Measurements from ENCODE around the gene LMX1B.

The LMX1B gene

GRCh38 chr9:126694206-126695081 lies 80.7 kb downstream of the LMX1B start:
- DNase-seq (ENCODE audit: low read depth): no peak
- no peak for TF ChIP-seq CTCF (IDR thresholded peaks at IDR 0.05; ENCODE audit: control insufficient read depth, insufficient read depth, low read depth, low read length, missing control alignments)
- no peak overlapping the region for H3K4me3 ChIP-seq (ENCODE audit: control insufficient read depth, low read depth, low read length)

- DNase-seq (ENCODE audit: low read depth): no peak
- TF ChIP-seq CTCF (IDR thresholded peaks at IDR 0.05; ENCODE audit: control insufficient read depth, insufficient read depth, low read depth, low read length, missing control alignments): no peak
- no peak overlapping the region for H3K4me3 ChIP-seq (ENCODE audit: control insufficient read depth, low read depth, low read length)
These were observed 81.5 kb downstream of the LMX1B start for GRCh38 chr9:126695186-126695585.

- no peak overlapping the region for H3K4me3 ChIP-seq (ENCODE audit: control insufficient read depth, low read depth, low read length)
- no peak for DNase-seq (ENCODE audit: low read depth)
- no peak for TF ChIP-seq CTCF (IDR thresholded peaks at IDR 0.05; ENCODE audit: control insufficient read depth, insufficient read depth, low read depth, low read length, missing control alignments)
These were observed 82.1 kb downstream of the LMX1B start for GRCh38 chr9:126695701-126696400.

GRCh38 chr9:126696401-126697145 lies 82.8 kb downstream of the LMX1B start:
- TF ChIP-seq CTCF (IDR thresholded peaks at IDR 0.05; ENCODE audit: control insufficient read depth, insufficient read depth, low read depth, low read length, missing control alignments): no peak
- H3K4me3 ChIP-seq (ENCODE audit: control insufficient read depth, low read depth, low read length): no peak overlapping the region
- no peak for DNase-seq (ENCODE audit: low read depth)

GRCh38 chr9:126697330-126697729 lies 83.6 kb downstream of the LMX1B start:
- no peak for TF ChIP-seq CTCF (IDR thresholded peaks at IDR 0.05; ENCODE audit: control insufficient read depth, insufficient read depth, low read depth, low read length, missing control alignments)
- no peak overlapping the region for H3K4me3 ChIP-seq (ENCODE audit: control insufficient read depth, low read depth, low read length)
- DNase-seq (ENCODE audit: low read depth): no peak

GRCh38 chr9:126698251-126698650 lies 84.5 kb downstream of the LMX1B start:
- TF ChIP-seq CTCF (IDR thresholded peaks at IDR 0.05; ENCODE audit: control insufficient read depth, insufficient read depth, low read depth, low read length, missing control alignments): no peak
- H3K4me3 ChIP-seq (ENCODE audit: control insufficient read depth, low read depth, low read length): no peak overlapping the region
- DNase-seq (ENCODE audit: low read depth): no peak
